ENCODE results near the gene SMARCAD1. TPM values are rescaled to one million over a fixed set of nuclear protein-coding genes. Genes with fewer than 3 reads are reported as not detected.
"Not testable (repeated sequence)": the region's sequence is repeated elsewhere in the genome, so short reads cannot be mapped to it uniquely, and the experiment has no call there.

Gene SMARCAD1
- total RNA-seq, 2 donors from 2014 or later, result 18.0 to 18.4 TPM

DNA sequence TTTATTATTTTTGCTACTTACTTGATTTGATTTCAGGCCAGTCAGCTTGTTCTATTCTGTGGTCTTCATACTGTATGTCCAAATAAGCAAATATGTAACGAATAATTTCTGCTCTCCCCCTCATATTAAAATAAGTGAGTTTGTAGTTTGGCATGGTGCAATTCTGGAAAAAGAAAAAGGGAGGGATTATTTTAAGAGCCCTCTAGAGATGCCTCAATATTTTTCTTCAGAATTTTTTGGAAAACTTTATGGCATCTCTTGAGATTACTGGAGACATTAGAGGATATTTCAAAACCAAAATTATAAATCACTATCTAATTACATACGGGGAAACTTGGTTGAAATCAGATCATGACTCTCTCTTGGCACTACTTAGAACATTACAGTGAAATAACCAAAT lies 126.8 kb downstream of the SMARCAD1 start:
- no peak for ATAC-seq

DNA sequence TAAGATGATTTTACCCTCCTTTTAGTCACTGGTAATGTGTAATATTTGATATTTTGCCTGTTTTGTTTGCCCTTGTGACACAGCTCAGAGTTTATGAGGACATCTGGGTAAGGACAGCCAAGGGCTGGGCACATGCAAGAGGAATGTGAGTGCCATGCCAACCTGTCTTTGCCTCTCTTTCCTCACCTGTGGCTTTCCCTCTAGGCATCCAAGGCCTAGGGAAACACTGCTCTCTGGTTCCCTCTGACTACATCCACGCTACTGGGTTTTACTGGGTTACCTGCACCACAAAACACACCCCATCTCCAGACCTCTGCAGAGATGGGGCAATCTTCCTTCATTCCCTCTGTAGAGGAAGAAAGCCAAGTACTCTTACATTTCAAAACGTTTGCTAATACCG lies 127.3 kb downstream of the SMARCAD1 start:
- DNase-seq, result no peak
- intact Hi-C loops (cut with DNase I, micrococcal nuclease), result no loop called here
- ATAC-seq, result no peak

More for the DNA sequence above, 126.8 kb downstream of the SMARCAD1 start:
- intact Hi-C loops (cut with DNase I, micrococcal nuclease), result no loop called here
- DNase-seq, result no peak

DNA sequence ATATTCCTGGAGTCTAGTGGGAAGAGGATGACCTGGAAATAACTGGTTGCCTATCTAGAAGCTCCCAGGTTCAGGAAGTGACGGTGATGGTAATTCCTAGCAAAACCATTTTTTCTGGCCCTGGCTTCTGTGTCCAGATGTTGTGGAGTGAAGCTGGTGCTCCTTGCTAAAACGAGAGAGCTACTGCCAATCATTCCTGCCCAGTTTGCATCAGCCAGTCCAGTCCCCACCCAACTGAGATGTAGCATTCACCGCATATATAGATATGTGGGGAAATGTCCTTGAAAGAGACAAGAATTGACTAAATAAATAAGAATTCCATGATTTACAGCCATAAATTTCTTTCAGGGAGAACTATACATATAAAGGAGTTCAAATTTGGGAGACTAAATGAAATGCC lies 128.6 kb downstream of the SMARCAD1 start:
- DNase-seq, result no peak
- no peak for ATAC-seq
- intact Hi-C loops (cut with DNase I, micrococcal nuclease), result no loop called here

DNA sequence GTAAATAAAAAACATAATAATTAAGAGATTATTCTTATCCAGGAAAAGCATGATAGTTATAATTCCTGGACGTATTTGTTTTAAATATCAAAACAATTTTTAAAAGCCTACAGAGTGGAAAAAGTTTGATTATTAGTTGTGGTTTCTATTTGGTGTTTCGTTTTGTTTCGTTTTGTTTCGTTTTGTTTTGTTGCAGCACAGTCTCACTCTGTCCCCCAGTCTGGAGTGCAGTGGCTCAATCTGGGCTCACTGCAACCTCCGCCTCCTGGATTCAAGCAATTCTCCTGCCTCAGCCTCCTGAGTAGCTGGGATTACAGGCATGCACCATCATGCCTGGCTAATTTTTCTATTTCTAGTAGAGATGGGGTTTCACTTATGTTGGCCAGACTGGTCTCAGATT lies 129.1 kb downstream of the SMARCAD1 start:
- intact Hi-C loops (cut with DNase I, micrococcal nuclease); DNase-seq; ATAC-seq: not testable (repeated sequence)

DNA sequence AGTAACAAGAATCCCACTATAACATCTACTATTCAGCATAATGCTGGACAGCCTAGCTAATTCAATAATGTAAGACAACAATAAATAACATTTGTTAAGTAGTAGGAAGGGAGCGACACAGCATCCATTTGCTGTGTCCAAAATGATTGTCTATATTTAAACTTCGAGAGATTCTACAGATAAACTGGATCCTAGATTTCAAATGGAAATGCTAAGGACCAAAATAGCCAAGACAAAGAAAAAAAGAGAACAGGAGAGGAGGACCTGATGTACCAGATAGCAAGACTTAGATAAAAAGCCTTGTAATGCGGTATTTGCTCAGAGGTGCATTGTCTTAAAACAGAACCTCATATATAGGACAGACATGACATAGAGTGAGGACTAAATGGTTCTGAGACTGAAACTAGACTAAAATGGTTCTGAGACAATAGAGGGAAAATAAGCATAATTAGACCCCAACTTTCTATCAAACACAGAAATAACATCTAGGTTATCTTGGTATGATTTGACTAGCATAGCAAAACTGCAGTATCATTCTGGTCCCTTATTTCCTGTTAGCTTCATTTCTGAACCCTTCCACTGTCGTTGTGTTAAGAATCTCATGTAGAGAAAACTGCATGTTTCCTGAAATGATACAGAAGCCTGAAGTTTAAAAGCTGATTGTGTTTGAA lies 131.2 kb downstream of the SMARCAD1 start:
- DNase-seq (no peak), ATAC-seq (no peak)
- intact Hi-C loops (cut with DNase I, micrococcal nuclease), result no loop called here

DNA sequence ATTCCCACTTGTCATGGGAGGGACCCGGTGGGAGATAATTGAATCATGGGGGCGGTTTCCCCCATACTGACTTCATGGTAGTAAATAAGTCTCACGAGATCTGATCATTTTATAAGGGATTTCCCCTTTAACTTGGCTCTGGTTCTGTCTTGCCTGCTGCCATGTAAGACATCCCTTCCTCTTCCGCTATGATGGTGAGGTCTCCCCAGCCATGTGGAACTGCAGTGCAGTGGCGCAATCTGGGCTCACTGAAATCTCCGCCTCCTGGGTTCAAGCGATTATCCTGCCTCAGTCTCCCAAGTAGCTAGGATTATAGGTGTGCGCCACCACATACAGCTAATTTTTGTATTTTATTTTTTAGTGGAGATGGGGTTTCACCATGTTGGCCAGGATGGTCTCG lies 132.1 kb downstream of the SMARCAD1 start:
- intact Hi-C loops (cut with DNase I, micrococcal nuclease), result no loop called here
- ATAC-seq (no peak), DNase-seq (no peak)

Other genes with a start within 250 kb of the SMARCAD1 start
- 1 to 10 TPM; 2.9 to 3.3 TPM for gene HPGDS, start 135.0 kb downstream of the SMARCAD1 start, total RNA-seq
- gene PDLIM5, start 244.1 kb downstream of the SMARCAD1 start, total RNA-seq, result 100 to 1,000 TPM; 148 to 153 TPM